Heart left ventricle (tissue), 16 donors: ENCODE results near the gene RASSF5. TPM values are rescaled to one million over a fixed set of nuclear protein-coding genes. Genes with fewer than 3 reads are reported as not detected.

Source experiments
- ATAC-seq, 4 donors: fragments of 200-7000 bp; cut with Tn5 transposase; one replicate each; pipeline ENCODE4 v1.9.1; 2020 to 2022; ENCODE audit warnings: moderate library complexity in 4 of 4, mild to moderate bottlenecking in 3 of 4, moderate number of reproducible peaks in 1 of 4
- DNase-seq, 5 donors: peaks; one replicate each; pipeline ENCODE4 v3.0.0-alpha.2; 2020
- H3K27ac ChIP-seq, 12 donors: fragments of 200-600 bp; sonication (generic) in 4 of 12; one replicate each; pipeline versions ENCODE4 v1.5.0 to v1.8.0; 2016 to 2022; ENCODE audit warnings: mild to moderate bottlenecking in 2 of 12
- H3K27me3 ChIP-seq, 9 donors: fragments of 200-600 bp; sonication (generic) in 2 of 9; one replicate each; pipeline versions ENCODE4 v1.5.1 to v1.8.0; 2016 to 2022; ENCODE audit warnings: mild to moderate bottlenecking in 3 of 9
- H3K36me3 ChIP-seq, 9 donors: fragments of 200-600 bp; sonication (generic) in 2 of 9; one replicate each; pipeline versions ENCODE4 v1.5.0 to v1.8.0; 2018 to 2022; ENCODE audit warnings: mild to moderate bottlenecking in 2 of 9
- H3K4me1 ChIP-seq, 12 donors: fragments of 200-600 bp; sonication (generic) in 4 of 12; one replicate each; pipeline versions ENCODE4 v1.5.0 to v1.8.0; 2016 to 2022; ENCODE audit warnings: mild to moderate bottlenecking in 3 of 12
- H3K4me3 ChIP-seq, 12 donors: fragments of 200-600 bp; sonication (generic) in 4 of 12; one replicate each; pipeline versions ENCODE4 v1.5.0 to v1.8.0; 2017 to 2022; ENCODE audit warnings: mild to moderate bottlenecking in 9 of 12, moderate library complexity in 4 of 12
- H3K9me3 ChIP-seq, 12 donors: fragments of 200-600 bp; sonication (generic) in 4 of 12; one replicate each; pipeline versions ENCODE4 v1.5.0 to v1.8.0; 2016 to 2022; ENCODE audit warnings: mild to moderate bottlenecking in 1 of 12
- CTCF ChIP-seq, 12 donors: fragments of 200-600 bp; sonication (generic) in 4 of 12; IDR thresholded peaks; one replicate each; pipeline versions ENCODE4 v1.5.0 to v1.8.0; 2018 to 2022; ENCODE audit warnings: antibody characterized with exemption in 12 of 12, mild to moderate bottlenecking in 5 of 12
- POLR2A ChIP-seq, 2 donors: fragments of 450-650 bp; IDR thresholded peaks; one replicate each; pipeline ENCODE4 v1.6.1; 2017; ENCODE audit warnings: antibody characterized with exemption in 2 of 2, mild to moderate bottlenecking in 2 of 2, moderate library complexity in 2 of 2
- WGBS, 4 donors: extraction: QIAGEN DNeasy Blood & Tissue Kit in 2 of 4; methylation state at CpG; one replicate each; pipeline versions ENCODE4 v1.1.5 to v1.1.7; 2013 to 2018; 5-methylcytosine and 5-hydroxymethylcytosine counted together
- intact Hi-C, 10 donors: fragments of 100-400 bp; cut with DNase I; formaldehyde crosslinking; loops; one replicate each; pipeline versions ENCODE4 v1.11.1 to v1.14.2; 2022
- polyA plus RNA-seq, 2 donors: library from polyadenylated mRNA; stranded (reverse); fragments of 200-250 nt; gene quantifications; one replicate each; pipeline ENCODE4 v1.2.3, GENCODE V29; 2013
- total RNA-seq, 9 donors: library from RNA; depleted of rRNA in 2 of 9; stranded (reverse); fragments of >200 nt in 2 of 9; fragmentation: NEBNext Ultra II Directional in 3 of 9; extraction: Animal tissue kit (Norgen Biotek cat#: 25700) in 3 of 9; gene quantifications; one replicate each; pipeline versions ENCODE4 v1.1.0 to v1.2.4, GENCODE V29; 2016 to 2023
- donor health status: ischemic (EF 13 %, LVEDD 7.1; RV severe dilation, severe dysfunction).
- donor health status: healthy with polysubstance abuse.
- donor health status: DM: no; HTN: yes; CAD: no.
- donor health status: DM: no; HTN: no; CAD: no.
- donor health status: ischemic (EF 25% LVEDD 6.9; RV normal size, moderate dysfunction).
- donor health status: ischemic (EF 25% LVEDD 5.7; RV mildly dilated, moderate dysfunction).
- donor health status: healthy.
- donor health status: DM: yes; HTN: yes; CAD: no.
- donor health status: ischemic (EF 35%, LVEDD 5.7; RV mildly dilated, moderate dysfunction).
- donor health status: nonischemic (EF 11% LVEDD 7.7; RV severe dilation, severe dysfunction).
- donor health status: DM: yes; HTN: yes; CAD: no.
- donor health status: PGD.
- donor health status: ischemic (EF 29% LVEDD 5.4; RV normal size, mild dysfunction).
- donor health status: nonischemic (EF 23%, LVEDD 6.1; RV moderate dilation, normal function).

The RASSF5 gene
- total and polyA plus RNA-seq, 11 donors = 1.3 to 27.4 (median 5.6) TPM

- Histone ChIP-seq H3K27ac (no peak overlapping the region), H3K27me3 (no peaks in the 10 kb centered on the region), H3K4me1 (peaks cover 0 to 25% (median 5%) of the 10 kb centered on the region in 12 donors), H3K9me3 (no peaks in the 10 kb centered on the region), H3K36me3 (no peaks in the 10 kb centered on the region), H3K4me3 (peak overlapping the region in 1 of 12 donors; percentile 23)
- TF ChIP-seq CTCF (IDR thresholded peaks at IDR 0.05) (no peak), POLR2A (IDR thresholded peaks at IDR 0.05) (no peak)
- ATAC-seq (no peak), DNase-seq (peak in 2 of 5 donors; percentile 5 to 13)
- intact Hi-C loops = no loop called here
- WGBS, 4 donors = 64 to 87% (median 74%) methylated on average over 4 to 18 of the region's 18 CpGs
Measured at GRCh38 chr1:206518206-206518605, 10.9 kb downstream of the RASSF5 start.

GRCh38 chr1:206518743-206519142 lies 11.4 kb downstream of the RASSF5 start:
- no peaks in the 10 kb centered on the region for H3K27me3 ChIP-seq
- no peak overlapping the region for H3K27ac ChIP-seq
- H3K36me3 ChIP-seq = no peaks in the 10 kb centered on the region
- H3K4me1 ChIP-seq = peaks cover 0 to 22% (median under 1%) of the 10 kb centered on the region in 12 donors
- intact Hi-C loops = no loop called here
- H3K4me3 ChIP-seq = no peak overlapping the region
- H3K9me3 ChIP-seq = no peaks in the 10 kb centered on the region
- WGBS, 4 donors = 90 to 94% (median 90%) methylated on average over 6 of the region's 6 CpGs
- peak in 2 of 5 donors; percentile 7 to 15 for DNase-seq
- no peak for ATAC-seq
- no peak for TF ChIP-seq CTCF (IDR thresholded peaks at IDR 0.05)
- TF ChIP-seq POLR2A (IDR thresholded peaks at IDR 0.05) = no peak

GRCh38 chr1:206521127-206521526 lies 13.8 kb downstream of the RASSF5 start:
- Histone ChIP-seq H3K27ac (no peak overlapping the region), H3K9me3 (no peaks in the 10 kb centered on the region), H3K4me1 (peaks cover 0 to 7% (median 0%) of the 10 kb centered on the region in 12 donors), H3K27me3 (no peaks in the 10 kb centered on the region), H3K36me3 (no peaks in the 10 kb centered on the region), H3K4me3 (no peak overlapping the region)
- WGBS, 4 donors = 61 to 72% (median 65%) methylated on average over 5 of the region's 5 CpGs
- TF ChIP-seq POLR2A (IDR thresholded peaks at IDR 0.05) (no peak), CTCF (IDR thresholded peaks at IDR 0.05) (no peak)
- intact Hi-C loops = no loop called here
- no peak for ATAC-seq
- DNase-seq = peak in 1 of 5 donors; percentile 11

- Histone ChIP-seq H3K9me3 (no peaks in the 10 kb centered on the region), H3K27me3 (no peaks in the 10 kb centered on the region), H3K4me3 (no peak overlapping the region), H3K27ac (peak overlapping the region in 1 of 12 donors; percentile 7), H3K36me3 (no peaks in the 10 kb centered on the region), H3K4me1 (peaks cover 0 to 7% (median 0%) of the 10 kb centered on the region in 12 donors)
- 58 to 63% (median 58%) methylated on average over 8 of the region's 8 CpGs for WGBS, 4 donors
- intact Hi-C loops = no loop called here
- ATAC-seq (peak; percentile 58 to 87 (median 70)), DNase-seq (peak in 1 of 5 donors; percentile 14)
- TF ChIP-seq CTCF (IDR thresholded peaks at IDR 0.05) = no peak
- no peak for TF ChIP-seq POLR2A (IDR thresholded peaks at IDR 0.05)
Measured at GRCh38 chr1:206521694-206522402, 14.5 kb downstream of the RASSF5 start.
